Measurements from ENCODE around the gene TRIM67. TPM values are rescaled to one million over a fixed set of nuclear protein-coding genes. Genes with fewer than 3 reads are reported as not detected.

The TRIM67 gene
- polyA plus RNA-seq, 1 donor from 2014 or later: 8.0 TPM

GRCh38 chr1:231234506-231234905 is 72.6 kb downstream of the TRIM67 start:
- TF ChIP-seq POLR2AphosphoS5 (IDR thresholded peaks at IDR 0.05) (no peak), EP300 (conservative IDR thresholded peaks at IDR 0.05; ENCODE audit: poor library complexity, severe bottlenecking) (no peak), TAF1 (IDR thresholded peaks at IDR 0.05; ENCODE audit: low read depth) (no peak), MXI1 (conservative IDR thresholded peaks at IDR 0.05; ENCODE audit: poor library complexity, severe bottlenecking) (no peak), RAD21 (conservative IDR thresholded peaks at IDR 0.05) (no peak), REST (IDR thresholded peaks at IDR 0.05; ENCODE audit: borderline replicate concordance) (no peak), SMC3 (conservative IDR thresholded peaks at IDR 0.05; ENCODE audit: poor library complexity) (no peak)
- TF ChIP-seq, protein P1, sequence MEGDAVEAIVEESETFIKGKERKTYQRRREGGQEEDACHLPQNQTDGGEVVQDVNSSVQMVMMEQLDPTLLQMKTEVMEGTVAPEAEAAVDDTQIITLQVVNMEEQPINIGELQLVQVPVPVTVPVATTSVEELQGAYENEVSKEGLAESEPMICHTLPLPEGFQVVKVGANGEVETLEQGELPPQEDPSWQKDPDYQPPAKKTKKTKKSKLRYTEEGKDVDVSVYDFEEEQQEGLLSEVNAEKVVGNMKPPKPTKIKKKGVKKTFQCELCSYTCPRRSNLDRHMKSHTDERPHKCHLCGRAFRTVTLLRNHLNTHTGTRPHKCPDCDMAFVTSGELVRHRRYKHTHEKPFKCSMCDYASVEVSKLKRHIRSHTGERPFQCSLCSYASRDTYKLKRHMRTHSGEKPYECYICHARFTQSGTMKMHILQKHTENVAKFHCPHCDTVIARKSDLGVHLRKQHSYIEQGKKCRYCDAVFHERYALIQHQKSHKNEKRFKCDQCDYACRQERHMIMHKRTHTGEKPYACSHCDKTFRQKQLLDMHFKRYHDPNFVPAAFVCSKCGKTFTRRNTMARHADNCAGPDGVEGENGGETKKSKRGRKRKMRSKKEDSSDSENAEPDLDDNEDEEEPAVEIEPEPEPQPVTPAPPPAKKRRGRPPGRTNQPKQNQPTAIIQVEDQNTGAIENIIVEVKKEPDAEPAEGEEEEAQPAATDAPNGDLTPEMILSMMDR (IDR thresholded peaks at IDR 0.05; ENCODE audit: poor library complexity, severe bottlenecking): no peak
- H3K27me3 ChIP-seq (ENCODE audit: insufficient read depth, low read depth, low read length): no peaks in the 10 kb centered on the region

GRCh38 chr1:231235526-231236207 is 73.8 kb downstream of the TRIM67 start:
- Histone ChIP-seq H3K4me2 (ENCODE audit: low read length) (no peak overlapping the region), H3K9ac (ENCODE audit: low read length) (no peak overlapping the region), H3K79me2 (replicated peaks; ENCODE audit: insufficient read depth, low read length) (no peaks in the 10 kb centered on the region), H3K27me3 (ENCODE audit: insufficient read depth, low read depth, low read length) (no peaks in the 10 kb centered on the region), H3F3A (ENCODE audit: insufficient read depth, low read length, poor library complexity, severe bottlenecking) (no peaks in the 10 kb centered on the region), H3K9me2 (ENCODE audit: insufficient read depth, low read length) (no peaks in the 10 kb centered on the region), H2AFZ (ENCODE audit: low read depth, low read length) (no peak overlapping the region), H3K36me3 (ENCODE audit: insufficient read depth, low read length) (peaks cover 5% of the 10 kb centered on the region), H3K4me3 (ENCODE audit: low read length) (no peak overlapping the region), H4K20me1 (ENCODE audit: insufficient read depth) (no peaks in the 10 kb centered on the region), H3K9me3 (ENCODE audit: low read length) (no peaks in the 10 kb centered on the region), H3K27ac (ENCODE audit: low read length) (no peak overlapping the region)
- TF ChIP-seq SMC3 (conservative IDR thresholded peaks at IDR 0.05; ENCODE audit: poor library complexity) (no peak), TAF1 (IDR thresholded peaks at IDR 0.05; ENCODE audit: low read depth) (no peak), RAD21 (conservative IDR thresholded peaks at IDR 0.05) (no peak), REST (IDR thresholded peaks at IDR 0.05; ENCODE audit: borderline replicate concordance) (no peak), EZH2 (IDR thresholded peaks at IDR 0.05; ENCODE audit: borderline replicate concordance, insufficient read depth, low read length, poor library complexity, severe bottlenecking) (no peak), EP300 (conservative IDR thresholded peaks at IDR 0.05; ENCODE audit: poor library complexity, severe bottlenecking) (no peak), POLR2AphosphoS5 (IDR thresholded peaks at IDR 0.05) (no peak), MXI1 (conservative IDR thresholded peaks at IDR 0.05; ENCODE audit: poor library complexity, severe bottlenecking) (no peak)
- TF ChIP-seq, protein P1 (IDR thresholded peaks at IDR 0.05; ENCODE audit: poor library complexity, severe bottlenecking): no peak

More at GRCh38 chr1:231234506-231234905, 72.6 kb downstream of the TRIM67 start:
- H3K9ac ChIP-seq (ENCODE audit: low read length): no peak overlapping the region
- no peaks in the 10 kb centered on the region for H3F3A ChIP-seq (ENCODE audit: insufficient read depth, low read length, poor library complexity, severe bottlenecking)
- no peak overlapping the region for H2AFZ ChIP-seq (ENCODE audit: low read depth, low read length)
- no peaks in the 10 kb centered on the region for H4K20me1 ChIP-seq (ENCODE audit: insufficient read depth)
- H3K27ac ChIP-seq (ENCODE audit: low read length): no peak overlapping the region
- no peaks in the 10 kb centered on the region for H3K9me2 ChIP-seq (ENCODE audit: insufficient read depth, low read length)
- H3K79me2 ChIP-seq (replicated peaks; ENCODE audit: insufficient read depth, low read length): no peaks in the 10 kb centered on the region
- peaks cover 5% of the 10 kb centered on the region for H3K36me3 ChIP-seq (ENCODE audit: insufficient read depth, low read length)
- no peak overlapping the region for H3K4me3 ChIP-seq (ENCODE audit: low read length)
- H3K4me2 ChIP-seq (ENCODE audit: low read length): no peak overlapping the region
- H3K9me3 ChIP-seq (ENCODE audit: low read length): no peaks in the 10 kb centered on the region

Data from neural cell (in vitro differentiated cells).